HepG2 (cell line): ENCODE results near the gene GNMT. TPM values are rescaled to one million over a fixed set of nuclear protein-coding genes. Genes with fewer than 3 reads are reported as not detected.

Experiments
- ATAC-seq: fragments of 200-7000 bp; cut with Tn5 transposase; 3 replicates; pipeline ENCODE4 v1.9.1; 2020; ENCODE audit warnings: mild to moderate bottlenecking, moderate library complexity
- BruUV-seq: library from RNA; stranded (reverse); fragments of 400-500 nt; replicated peaks from 2 replicates; lab custom pipeline; 2021; lab: Mats Ljungman, UMichigan
- CTCF ChIA-PET: fragments of 300-600 bp; formaldehyde crosslinking; extraction: SDS; loops from one replicate; lab custom pipeline; 2021; ENCODE audit warnings: low total read pairs, inconsistent platforms, low intra/inter-chr PET ratio; lab: Yijun Ruan, JAX
- POLR2A ChIA-PET: fragments of 350-600 bp; sonication (Branson Sonifier 250); formaldehyde crosslinking; loops from one replicate; lab custom pipeline; 2020; ENCODE audit warnings: antibody characterized with exemption, inconsistent platforms; lab: Yijun Ruan, JAX
- DNase-seq: peaks from one replicate; pipeline ENCODE4 v3.0.0-alpha.2; 2015; ENCODE audit warnings: low spot score
- FAIRE-seq: peaks from 3 replicates; lab custom pipeline; 2011; peaks lifted over from hg19 to GRCh38; lab: Jason Lieb, UNC
- H2AFZ ChIP-seq: one replicate; pipeline ENCODE4 v1.6.1; 2011; ENCODE audit warnings: low read length, inconsistent platforms
- H3K27ac ChIP-seq: fragments of 300-600 bp; 3 replicates; pipeline ENCODE4 v1.8.0; 2011; ENCODE audit warnings: mixed run types, mild to moderate bottlenecking, mixed read lengths, low read length, inconsistent platforms; ENCODE audit not compliant: insufficient read depth; ENCODE audit errors: extremely low read length
- H3K27me3 ChIP-seq, 2 experiments: fragments of 200-600 bp in 1 of 2; 2 replicates in 1 of 2; 3 replicates in 1 of 2; pipeline versions ENCODE4 v1.6.0 to v1.8.0; 2011; ENCODE audit warnings: low read length in 2 of 2, mild to moderate bottlenecking in 2 of 2, moderate library complexity in 2 of 2, inconsistent platforms in 1 of 2; ENCODE audit not compliant: insufficient read depth in 2 of 2, control insufficient read depth in 1 of 2
- H3K36me3 ChIP-seq, 2 experiments: fragments of 200-600 bp in 1 of 2; replicated peaks in 1 of 2; 2 replicates in 1 of 2; 3 replicates in 1 of 2; pipeline versions ENCODE4 v1.5.1 to v1.8.0; 2011; ENCODE audit warnings: low read length in 2 of 2, inconsistent platforms in 1 of 2; ENCODE audit not compliant: insufficient read depth in 2 of 2, control insufficient read depth in 1 of 2
- H3K4me1 ChIP-seq: 2 replicates; pipeline ENCODE4 v1.5.1; 2012; ENCODE audit warnings: low read length, inconsistent platforms; ENCODE audit not compliant: insufficient read depth
- H3K4me2 ChIP-seq: 2 replicates; pipeline ENCODE4 v1.6.0; 2011; ENCODE audit warnings: low read depth, low read length, inconsistent platforms
- H3K4me3 ChIP-seq, 3 experiments: fragments of 200-600 bp in 1 of 3; sonication (generic), shearing (Covaris generic) in 1 of 3; replicated peaks in 1 of 3; 2 replicates each; pipeline ENCODE4 v1.5.1; 2011 to 2016; ENCODE audit warnings: low read length in 3 of 3, inconsistent platforms in 2 of 3, low read depth in 2 of 3, mild to moderate bottlenecking in 2 of 3, control low read depth in 1 of 3, mixed read lengths in 1 of 3; ENCODE audit not compliant: insufficient read depth in 1 of 3
- H3K79me2 ChIP-seq: one replicate; pipeline ENCODE4 v1.6.1; 2011; ENCODE audit warnings: low read length, inconsistent platforms; ENCODE audit not compliant: insufficient read depth
- H3K9ac ChIP-seq: 2 replicates; pipeline ENCODE4 v1.6.0; 2011; ENCODE audit warnings: mild to moderate bottlenecking, low read depth, low read length, inconsistent platforms; ENCODE audit not compliant: insufficient read depth
- H3K9me3 ChIP-seq: 2 replicates; pipeline ENCODE4 v1.5.1; 2012; ENCODE audit warnings: mild to moderate bottlenecking, low read length
- H4K20me1 ChIP-seq: 2 replicates; pipeline ENCODE4 v1.6.0; 2011; ENCODE audit warnings: inconsistent platforms, mild to moderate bottlenecking, low read length, moderate library complexity; ENCODE audit not compliant: insufficient read depth
- ARNT2 ChIP-seq: sonication (generic); formaldehyde crosslinking; IDR thresholded peaks from 2 replicates; pipeline ENCODE4 v1.8.0; 2022; ENCODE audit warnings: mild to moderate bottlenecking, low read depth, missing genetic modification reagents, moderate library complexity
- ATM ChIP-seq: fragments of 450-650 bp; IDR thresholded peaks from 2 replicates; pipeline ENCODE4 v1.7.1; 2017; ENCODE audit warnings: mild to moderate bottlenecking, borderline replicate concordance
- FOXC1 ChIP-seq: sonication (generic); formaldehyde crosslinking; IDR thresholded peaks from 2 replicates; pipeline ENCODE4 v1.8.0; 2022; ENCODE audit warnings: mild to moderate bottlenecking, missing genetic modification reagents, borderline replicate concordance
- FOXM1 ChIP-seq: sonication (generic); formaldehyde crosslinking; IDR thresholded peaks from 2 replicates; pipeline ENCODE4 v1.5.0; 2020; ENCODE audit warnings: missing genetic modification reagents
- GTF2F1 ChIP-seq: fragments of 150-350 bp; IDR thresholded peaks from 2 replicates; pipeline ENCODE4 v1.6.1; 2014; ENCODE audit warnings: low read length
- MTA1 ChIP-seq: sonication (generic); formaldehyde crosslinking; IDR thresholded peaks from 2 replicates; pipeline ENCODE4 v1.4.0; 2020; ENCODE audit warnings: missing genetic modification reagents, mild to moderate bottlenecking, borderline replicate concordance
- RAD21 ChIP-seq: fragments of 450-650 bp; formaldehyde crosslinking; IDR thresholded peaks from 2 replicates; pipeline ENCODE4 v1.5.0; 2020; ENCODE audit warnings: mild to moderate bottlenecking
- SMAD1 ChIP-seq: sonication (generic); formaldehyde crosslinking; IDR thresholded peaks from 2 replicates; pipeline ENCODE4 v1.4.0; 2020; ENCODE audit warnings: missing genetic modification reagents, low read depth, mild to moderate bottlenecking, borderline replicate concordance
- ZNF354B ChIP-seq: sonication (generic); formaldehyde crosslinking; IDR thresholded peaks from 2 replicates; pipeline ENCODE4 v1.8.0; 2022; ENCODE audit warnings: mild to moderate bottlenecking, missing genetic modification reagents
- ZNF703 ChIP-seq: sonication (generic); formaldehyde crosslinking; IDR thresholded peaks from 2 replicates; pipeline ENCODE4 v1.5.1; 2020; ENCODE audit warnings: missing genetic modification reagents, mild to moderate bottlenecking, moderate library complexity, borderline replicate concordance
- ZNF737 ChIP-seq: sonication (generic); formaldehyde crosslinking; IDR thresholded peaks from 2 replicates; pipeline ENCODE4 v1.5.0; 2020; ENCODE audit warnings: missing genetic modification reagents, mild to moderate bottlenecking, borderline replicate concordance
- ZNF773 ChIP-seq: sonication (generic); formaldehyde crosslinking; IDR thresholded peaks from 2 replicates; pipeline ENCODE4 v1.4.0; 2020; ENCODE audit warnings: missing genetic modification reagents, borderline replicate concordance
- ZNF878 ChIP-seq: sonication (generic); formaldehyde crosslinking; IDR thresholded peaks from 2 replicates; pipeline ENCODE4 v1.8.1; 2023; ENCODE audit warnings: mild to moderate bottlenecking, missing genetic modification reagents, moderate library complexity
- WGBS: methylation state at CpG from one replicate; pipeline ENCODE4 v1.1.6; 2017; ENCODE audit warnings: low lambda C conversion rate; 5-methylcytosine and 5-hydroxymethylcytosine counted together
- in situ Hi-C: cut with HindIII; loops from 2 replicates; pipeline ENCODE4 v1.10.0; 2017; ENCODE audit warnings: low pct_unique_long_range_greater_than_20kb; ENCODE audit not compliant: extremely low pct_ligation_motif_present
- intact Hi-C: fragments of 100-400 bp; cut with micrococcal nuclease; formaldehyde crosslinking; loops from one replicate; pipeline ENCODE4 v1.10.0; 2022; ENCODE audit not compliant: unreplicated experiment
- polyA plus RNA-seq, 8 experiments: library from polyadenylated mRNA; depleted of rRNA in 3 of 8; stranded (reverse) in 7 of 8; unstranded in 1 of 8; fragments of >200 nt; fragmentation: Illumina TruSeq in 4 of 8; extraction: Trizol in 4 of 8; gene quantifications; 2 replicates each; pipeline versions ENCODE4 v1.2.1 to v1.2.3, GENCODE V29; 2011 to 2016; ENCODE audit warnings: low read depth in 4 of 8, missing spikeins in 1 of 8, mixed read lengths in 1 of 8; ENCODE audit not compliant: insufficient read depth in 1 of 8
- total RNA-seq, 5 experiments: library from RNA; depleted of rRNA; stranded (reverse); fragments of >200 nt; fragmentation: Illumina TruSeq; extraction: Trizol; gene quantifications; 2 replicates each; pipeline ENCODE4 v1.2.3, GENCODE V29; 2016; ENCODE audit warnings: low read depth in 1 of 5
- TF ChIP-seq, protein P1 (sequence below): sonication (generic); formaldehyde crosslinking; IDR thresholded peaks from 2 replicates; pipeline ENCODE4 v1.5.0; 2020; ENCODE audit warnings: missing genetic modification reagents, mild to moderate bottlenecking, borderline replicate concordance
- TF ChIP-seq, protein P2 (sequence below): sonication (generic); formaldehyde crosslinking; IDR thresholded peaks from 2 replicates; pipeline ENCODE4 v1.5.0; 2020; ENCODE audit warnings: missing genetic modification reagents
- TF ChIP-seq, protein P3 (sequence below): sonication (generic); formaldehyde crosslinking; IDR thresholded peaks from 2 replicates; pipeline ENCODE4 v1.5.0; 2020; ENCODE audit warnings: mild to moderate bottlenecking, missing genetic modification reagents, borderline replicate concordance

Gene GNMT
- total and polyA plus RNA-seq, 2 of the 13 experiments (the other 11 are each of a cell fraction or from before 2014, with no cell fraction given) = 2.8 to 7.0 TPM

DNA sequence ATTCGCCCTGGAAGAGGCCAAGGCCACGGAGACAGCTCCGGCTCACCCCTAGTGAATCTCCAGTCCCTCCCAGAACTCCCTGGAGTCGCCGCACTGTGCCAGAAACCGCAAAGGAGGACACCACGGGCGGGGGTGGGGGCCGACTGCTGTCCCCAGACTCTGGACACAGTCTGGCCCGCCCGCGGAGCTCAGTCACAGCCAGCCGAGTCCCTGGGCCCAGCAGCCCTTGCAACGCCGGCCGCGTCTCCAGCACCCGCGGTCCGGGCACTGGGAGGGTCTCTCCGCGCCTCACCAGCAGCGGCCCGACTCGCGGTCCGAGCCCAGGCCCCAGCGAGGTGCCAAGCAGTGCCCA is 17.9 kb downstream of the GNMT start:
- H3K4me1 ChIP-seq = peaks cover 40% of the 10 kb centered on the region
- peaks cover 10% of the 10 kb centered on the region for H3K79me2 ChIP-seq
- no peaks in the 10 kb centered on the region for H3K9me3 ChIP-seq
- 0% methylated on average over 12 of the region's 28 CpGs for WGBS
- peak overlapping the region; percentile 97 for H3K4me2 ChIP-seq
- peak; percentile 76 for ATAC-seq
- no peaks in the 10 kb centered on the region for H3K36me3 ChIP-seq
- in situ Hi-C loops = no loop called here
- peak overlapping the region; percentile 73 for H3K27ac ChIP-seq
- intact Hi-C loops = loop anchor here (2.0 kb wide), 1 partner anchor 78 kb away; no protein-coding TSS in a partner anchor
- H2AFZ ChIP-seq = no peak overlapping the region
- peak overlapping the region; percentile 79 to 96 (median 95) for H3K4me3 ChIP-seq
- CTCF ChIA-PET = no interaction called here
- no peaks in the 10 kb centered on the region for H4K20me1 ChIP-seq
- DNase-seq = no peak
- POLR2A ChIA-PET = interaction anchor here (0.7 to 3.8 kb wide), 28 partner anchors 9 to 204 kb away, joined by 3 to 52 read pairs (median 9); partner anchors contain the start of genes BICRAL, CNPY3, CUL7 and CUL9
- H3K27me3 ChIP-seq = no peaks in the 10 kb centered on the region; a peak in 1 of 5 replicates
- FAIRE-seq = no peak
- H3K9ac ChIP-seq = peak overlapping the region; percentile 87
- BruUV-seq = no TSS peak
- TF ChIP-seq MTA1 = no peak
- TF ChIP-seq FOXC1 (CRISPR knock-in tag) = no peak; the same call in 1 of the 2 replicates
- no peak for TF ChIP-seq GTF2F1
- peak; percentile 41; the same call in 1 of the 2 replicates for TF ChIP-seq ZNF773
- TF ChIP-seq, protein P1, sequence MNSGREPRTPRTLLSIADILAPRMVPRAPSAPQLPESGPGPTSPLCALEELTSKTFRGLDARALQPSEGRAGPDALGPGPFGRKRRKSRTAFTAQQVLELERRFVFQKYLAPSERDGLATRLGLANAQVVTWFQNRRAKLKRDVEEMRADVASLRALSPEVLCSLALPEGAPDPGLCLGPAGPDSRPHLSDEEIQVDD (CRISPR knock-in tag) = peak; percentile 36; the same call in 1 of the 2 replicates
- no peak for TF ChIP-seq FOXM1
- no peak for TF ChIP-seq ZNF878 (CRISPR knock-in tag)
- no peak; the same call in 1 of the 2 replicates for TF ChIP-seq ZNF703
- 0 out of 2 replicates have a peak, but pooled peaks have one; percentile 72 for TF ChIP-seq ZNF737 (CRISPR knock-in tag)
- no peak for TF ChIP-seq RAD21 (CRISPR knock-in tag)
- TF ChIP-seq, protein P2, sequence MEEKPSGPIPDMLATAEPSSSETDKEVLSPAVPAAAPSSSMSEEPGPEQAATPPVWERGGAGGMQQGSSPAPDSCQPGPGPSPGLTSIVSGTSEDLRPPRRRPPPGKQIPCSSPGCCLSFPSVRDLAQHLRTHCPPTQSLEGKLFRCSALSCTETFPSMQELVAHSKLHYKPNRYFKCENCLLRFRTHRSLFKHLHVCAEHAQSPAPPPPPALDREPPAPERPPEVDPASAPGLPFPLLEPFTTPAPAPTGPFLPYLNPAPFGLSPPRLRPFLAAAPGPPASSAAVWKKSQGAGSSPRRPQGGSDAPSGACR (CRISPR knock-in tag) = no peak; the same call in 1 of the 2 replicates
- no peak for TF ChIP-seq ARNT2
- TF ChIP-seq ATM = no peak
- TF ChIP-seq ZNF354B (CRISPR knock-in tag) = no peak
- no peak for TF ChIP-seq SMAD1 (CRISPR knock-in tag)
- TF ChIP-seq, protein P3, sequence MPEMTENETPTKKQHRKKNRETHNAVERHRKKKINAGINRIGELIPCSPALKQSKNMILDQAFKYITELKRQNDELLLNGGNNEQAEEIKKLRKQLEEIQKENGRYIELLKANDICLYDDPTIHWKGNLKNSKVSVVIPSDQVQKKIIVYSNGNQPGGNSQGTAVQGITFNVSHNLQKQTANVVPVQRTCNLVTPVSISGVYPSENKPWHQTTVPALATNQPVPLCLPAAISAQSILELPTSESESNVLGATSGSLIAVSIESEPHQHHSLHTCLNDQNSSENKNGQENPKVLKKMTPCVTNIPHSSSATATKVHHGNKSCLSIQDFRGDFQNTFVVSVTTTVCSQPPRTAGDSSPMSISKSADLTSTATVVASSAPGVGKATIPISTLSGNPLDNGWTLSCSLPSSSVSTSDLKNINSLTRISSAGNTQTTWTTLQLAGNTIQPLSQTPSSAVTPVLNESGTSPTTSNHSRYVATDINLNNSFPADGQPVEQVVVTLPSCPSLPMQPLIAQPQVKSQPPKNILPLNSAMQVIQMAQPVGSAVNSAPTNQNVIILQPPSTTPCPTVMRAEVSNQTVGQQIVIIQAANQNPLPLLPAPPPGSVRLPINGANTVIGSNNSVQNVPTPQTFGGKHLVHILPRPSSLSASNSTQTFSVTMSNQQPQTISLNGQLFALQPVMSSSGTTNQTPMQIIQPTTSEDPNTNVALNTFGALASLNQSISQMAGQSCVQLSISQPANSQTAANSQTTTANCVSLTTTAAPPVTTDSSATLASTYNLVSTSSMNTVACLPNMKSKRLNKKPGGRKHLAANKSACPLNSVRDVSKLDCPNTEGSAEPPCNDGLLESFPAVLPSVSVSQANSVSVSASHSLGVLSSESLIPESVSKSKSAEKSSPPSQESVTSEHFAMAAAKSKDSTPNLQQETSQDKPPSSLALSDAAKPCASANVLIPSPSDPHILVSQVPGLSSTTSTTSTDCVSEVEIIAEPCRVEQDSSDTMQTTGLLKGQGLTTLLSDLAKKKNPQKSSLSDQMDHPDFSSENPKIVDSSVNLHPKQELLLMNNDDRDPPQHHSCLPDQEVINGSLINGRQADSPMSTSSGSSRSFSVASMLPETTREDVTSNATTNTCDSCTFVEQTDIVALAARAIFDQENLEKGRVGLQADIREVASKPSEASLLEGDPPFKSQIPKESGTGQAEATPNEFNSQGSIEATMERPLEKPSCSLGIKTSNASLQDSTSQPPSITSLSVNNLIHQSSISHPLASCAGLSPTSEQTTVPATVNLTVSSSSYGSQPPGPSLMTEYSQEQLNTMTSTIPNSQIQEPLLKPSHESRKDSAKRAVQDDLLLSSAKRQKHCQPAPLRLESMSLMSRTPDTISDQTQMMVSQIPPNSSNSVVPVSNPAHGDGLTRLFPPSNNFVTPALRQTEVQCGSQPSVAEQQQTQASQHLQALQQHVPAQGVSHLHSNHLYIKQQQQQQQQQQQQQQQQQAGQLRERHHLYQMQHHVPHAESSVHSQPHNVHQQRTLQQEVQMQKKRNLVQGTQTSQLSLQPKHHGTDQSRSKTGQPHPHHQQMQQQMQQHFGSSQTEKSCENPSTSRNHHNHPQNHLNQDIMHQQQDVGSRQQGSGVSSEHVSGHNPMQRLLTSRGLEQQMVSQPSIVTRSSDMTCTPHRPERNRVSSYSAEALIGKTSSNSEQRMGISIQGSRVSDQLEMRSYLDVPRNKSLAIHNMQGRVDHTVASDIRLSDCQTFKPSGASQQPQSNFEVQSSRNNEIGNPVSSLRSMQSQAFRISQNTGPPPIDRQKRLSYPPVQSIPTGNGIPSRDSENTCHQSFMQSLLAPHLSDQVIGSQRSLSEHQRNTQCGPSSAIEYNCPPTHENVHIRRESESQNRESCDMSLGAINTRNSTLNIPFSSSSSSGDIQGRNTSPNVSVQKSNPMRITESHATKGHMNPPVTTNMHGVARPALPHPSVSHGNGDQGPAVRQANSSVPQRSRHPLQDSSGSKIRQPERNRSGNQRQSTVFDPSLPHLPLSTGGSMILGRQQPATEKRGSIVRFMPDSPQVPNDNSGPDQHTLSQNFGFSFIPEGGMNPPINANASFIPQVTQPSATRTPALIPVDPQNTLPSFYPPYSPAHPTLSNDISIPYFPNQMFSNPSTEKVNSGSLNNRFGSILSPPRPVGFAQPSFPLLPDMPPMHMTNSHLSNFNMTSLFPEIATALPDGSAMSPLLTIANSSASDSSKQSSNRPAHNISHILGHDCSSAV (CRISPR knock-in tag) = peak; percentile 36; the same call in 1 of the 2 replicates
